ENCODE measurements around the gene TRPM2. TPM values are rescaled to one million over a fixed set of nuclear protein-coding genes. Genes with fewer than 3 reads are reported as not detected.

Gene TRPM2
- total RNA-seq, 1 donor = not detected

GRCh38 chr21:44344541-44345183 lies 8.8 kb upstream of the TRPM2 start:
- no peak for DNase-seq (ENCODE audit: low read depth)
- no peak for TF ChIP-seq CTCF (IDR thresholded peaks at IDR 0.05; ENCODE audit: insufficient read depth, low read length)
- no peak overlapping the region for H3K4me3 ChIP-seq (ENCODE audit: low read depth, low read length)

GRCh38 chr21:44345495-44345894 lies 7.9 kb upstream of the TRPM2 start:
- no peak for TF ChIP-seq CTCF (IDR thresholded peaks at IDR 0.05; ENCODE audit: insufficient read depth, low read length)
- H3K4me3 ChIP-seq (ENCODE audit: low read depth, low read length) = no peak overlapping the region
- no peak for DNase-seq (ENCODE audit: low read depth)

GRCh38 chr21:44347911-44348451 lies 5.4 kb upstream of the TRPM2 start:
- no peak overlapping the region for H3K4me3 ChIP-seq (ENCODE audit: low read depth, low read length)
- no peak for DNase-seq (ENCODE audit: low read depth)
- TF ChIP-seq CTCF (IDR thresholded peaks at IDR 0.05; ENCODE audit: insufficient read depth, low read length) = no peak

- no peak overlapping the region for H3K4me3 ChIP-seq (ENCODE audit: low read depth, low read length)
- DNase-seq (ENCODE audit: low read depth) = no peak
- TF ChIP-seq CTCF (IDR thresholded peaks at IDR 0.05; ENCODE audit: insufficient read depth, low read length) = no peak
Measured at GRCh38 chr21:44348861-44349260, 4.6 kb upstream of the TRPM2 start.

GRCh38 chr21:44349416-44349846 lies 4.0 kb upstream of the TRPM2 start:
- no peak for TF ChIP-seq CTCF (IDR thresholded peaks at IDR 0.05; ENCODE audit: insufficient read depth, low read length)
- H3K4me3 ChIP-seq (ENCODE audit: low read depth, low read length) = no peak overlapping the region
- no peak for DNase-seq (ENCODE audit: low read depth)

- no peak for TF ChIP-seq CTCF (IDR thresholded peaks at IDR 0.05; ENCODE audit: insufficient read depth, low read length)
- no peak for DNase-seq (ENCODE audit: low read depth)
- no peak overlapping the region for H3K4me3 ChIP-seq (ENCODE audit: low read depth, low read length)
Measured at GRCh38 chr21:44349847-44350772, 3.3 kb upstream of the TRPM2 start.
